Measurements from ENCODE around the gene FCER2.

- TF ChIP-seq EZH2 (conservative IDR thresholded peaks at IDR 0.05; ENCODE audit: low read depth, low read length) (no peak), MAFK (conservative IDR thresholded peaks at IDR 0.05 in 1 of 2, IDR thresholded peaks at IDR 0.05 in 1 of 2; ENCODE audit: low read length in 2 of 2) (no peak), YY1 (IDR thresholded peaks at IDR 0.05; ENCODE audit: insufficient read depth, insufficient replicate concordance, low read depth, low read length) (no peak), CHD2 (IDR thresholded peaks at IDR 0.05; ENCODE audit: low read depth, low read length) (no peak), E2F1 (CRISPR knock-in tag; IDR thresholded peaks at IDR 0.05) (no peak), ZNF530 (CRISPR knock-in tag; IDR thresholded peaks at IDR 0.05; ENCODE audit: low read depth) (no peak), CTCF (CRISPR knock-in tag; IDR thresholded peaks at IDR 0.05) (peak; percentile 40), PLSCR1 (CRISPR knock-in tag; IDR thresholded peaks at IDR 0.05; ENCODE audit: borderline replicate concordance) (no peak), ZNF441 (CRISPR knock-in tag; IDR thresholded peaks at IDR 0.05; ENCODE audit: borderline replicate concordance) (no peak), NR2F2 (IDR thresholded peaks at IDR 0.05; ENCODE audit: borderline replicate concordance, low read depth) (no peak), SYNCRIP (IDR thresholded peaks at IDR 0.05; ENCODE audit: insufficient read depth, low read depth, low read length) (no peak), ZNF274 (CRISPR knock-in tag; IDR thresholded peaks at IDR 0.05) (no peak)
Observed at GRCh38 chr19:7748756-7749155, 46.8 kb upstream of the FCER2 start.
